ENCODE results near the gene GFPT2.
A peak's percentile ranks its signal among the peaks of the same experiment; 100 is the strongest.

Gene GFPT2

DNA sequence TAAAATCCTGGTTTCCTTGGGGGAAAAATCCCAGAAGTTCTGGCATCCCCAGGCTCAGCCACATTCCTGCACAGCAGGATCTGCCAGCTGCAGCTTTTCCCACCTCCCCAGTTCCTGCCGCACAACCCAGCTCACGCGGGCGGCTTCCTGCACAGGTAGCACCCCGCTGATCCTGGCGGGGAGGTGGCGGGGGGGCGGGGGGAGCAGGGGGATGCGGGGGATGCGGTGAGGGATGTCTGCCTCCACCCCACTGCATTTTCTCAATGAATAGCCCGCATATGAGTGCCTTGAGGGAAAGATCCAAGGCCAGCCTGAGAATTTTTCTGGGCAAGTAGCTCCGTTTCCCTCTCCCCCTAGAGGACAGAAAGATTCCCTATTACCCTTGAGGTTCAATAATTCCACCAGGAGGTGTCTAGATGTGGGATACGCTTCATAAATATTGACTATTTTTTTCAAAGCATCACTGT is 21.1 kb downstream of the GFPT2 start:
- DNase-seq = no peak

- no peak for DNase-seq
Measured at GRCh38 chr5:180331647-180331950, 21.5 kb downstream of the GFPT2 start.

GRCh38 chr5:180330810-180331646 is 22.1 kb downstream of the GFPT2 start:
- peak in 1 of 2 experiments; percentile 31 for DNase-seq

DNA sequence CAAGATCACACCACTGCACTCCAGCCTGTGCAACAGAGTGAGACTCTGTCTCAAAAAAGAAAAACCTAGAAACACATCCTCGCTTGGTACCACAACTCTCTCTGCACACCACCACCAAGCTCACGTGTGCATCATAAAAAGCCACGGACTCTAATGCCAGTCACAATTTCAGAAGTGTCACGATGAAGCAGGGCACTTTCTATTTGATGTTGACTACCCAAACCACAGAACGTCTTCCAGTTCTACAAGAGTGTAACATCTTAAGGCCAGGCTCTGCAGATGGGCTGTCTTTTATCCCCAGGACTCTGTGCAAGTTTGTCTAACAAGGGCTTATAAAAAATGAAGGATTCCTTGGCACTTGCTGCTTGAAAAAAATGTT is 22.9 kb downstream of the GFPT2 start:
- DNase-seq = no peak

DNA sequence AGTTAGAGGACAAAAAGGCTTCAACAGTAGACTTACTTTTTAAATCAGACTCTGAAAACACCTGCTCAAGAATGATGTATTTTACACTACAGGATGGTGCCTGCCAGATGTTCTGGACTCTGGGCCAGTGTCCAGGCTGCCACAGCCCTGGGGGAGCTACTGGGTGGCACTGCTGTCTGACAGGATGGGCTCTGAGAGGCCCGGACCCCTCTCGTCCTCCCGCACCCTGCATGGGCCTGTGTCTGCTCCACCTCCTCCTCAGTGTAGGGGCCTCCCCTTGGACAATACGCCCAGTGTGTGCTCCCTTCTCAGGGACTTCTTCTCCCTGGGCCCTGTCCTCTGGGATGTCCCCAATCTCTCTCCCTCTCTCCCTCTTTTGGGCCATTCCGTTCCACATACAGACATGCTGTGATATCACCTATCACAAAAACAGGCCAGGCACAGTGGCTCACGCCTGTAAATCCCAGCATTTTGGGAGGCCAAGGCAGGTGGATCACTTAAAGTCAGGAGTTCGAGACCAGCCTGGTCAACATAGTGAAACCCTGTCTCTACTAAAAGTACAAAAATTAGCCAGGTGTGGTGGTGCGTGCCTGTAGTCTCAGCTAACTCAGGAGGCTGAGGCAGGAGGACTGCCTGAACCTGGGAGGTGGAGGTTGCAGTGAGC is 23.4 kb downstream of the GFPT2 start:
- DNase-seq = no peak

DNA sequence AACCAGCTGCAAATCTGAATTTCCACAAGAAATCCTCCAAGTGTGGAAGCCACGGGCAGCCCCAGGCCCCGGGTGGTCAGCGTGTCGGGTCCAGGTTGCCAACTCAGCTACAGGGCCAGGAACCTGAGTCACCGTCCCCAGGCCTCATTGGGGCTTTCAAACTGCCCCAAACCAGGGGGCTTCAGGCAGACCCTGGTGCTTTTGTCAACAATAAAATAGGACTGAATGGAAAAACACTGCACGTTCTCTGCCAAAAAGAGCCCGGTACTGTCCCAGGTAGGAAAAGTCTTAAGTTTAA is 24.0 kb downstream of the GFPT2 start:
- DNase-seq = no peak

DNA sequence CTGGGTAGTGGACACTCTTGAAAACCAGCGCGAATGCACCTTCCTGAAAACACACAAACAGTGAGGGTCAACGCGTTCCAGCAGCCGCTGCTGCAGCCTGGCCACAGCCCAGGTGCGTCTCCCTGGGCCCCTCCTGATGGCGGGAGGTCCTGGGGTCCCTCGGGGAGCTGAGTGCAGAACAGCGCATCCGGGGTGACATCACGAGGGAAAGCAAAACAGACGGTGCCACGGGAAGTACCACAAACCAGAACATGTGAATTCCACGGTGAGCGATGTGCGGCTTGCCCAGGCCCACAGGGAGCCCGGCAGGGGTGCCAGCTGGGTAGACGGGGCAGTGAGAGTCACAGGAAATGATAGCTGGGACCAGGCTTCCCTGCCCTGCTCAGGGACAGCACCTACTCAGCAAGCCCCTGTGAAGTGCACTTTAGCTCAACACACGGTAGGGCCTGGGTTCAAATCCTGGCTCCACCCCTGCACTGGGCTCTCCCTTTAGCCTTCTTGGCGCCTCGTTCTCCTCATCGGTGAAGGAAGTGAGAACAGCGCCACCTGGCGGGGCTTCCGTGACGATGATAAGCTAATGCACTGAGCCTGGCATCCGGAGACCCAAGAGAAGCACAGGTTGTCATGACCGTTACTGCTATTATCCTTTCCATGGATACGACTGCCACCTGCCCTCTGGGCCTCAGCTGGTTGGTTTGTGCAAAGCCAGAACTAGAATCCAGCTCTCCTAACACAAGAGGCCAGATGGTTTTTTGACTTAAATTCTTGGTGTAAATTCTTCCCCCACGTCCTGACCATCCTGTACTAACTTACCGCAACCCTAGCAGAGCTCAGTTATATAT is 24.6 kb downstream of the GFPT2 start:
- DNase-seq = peak; percentile 56 to 84

DNA sequence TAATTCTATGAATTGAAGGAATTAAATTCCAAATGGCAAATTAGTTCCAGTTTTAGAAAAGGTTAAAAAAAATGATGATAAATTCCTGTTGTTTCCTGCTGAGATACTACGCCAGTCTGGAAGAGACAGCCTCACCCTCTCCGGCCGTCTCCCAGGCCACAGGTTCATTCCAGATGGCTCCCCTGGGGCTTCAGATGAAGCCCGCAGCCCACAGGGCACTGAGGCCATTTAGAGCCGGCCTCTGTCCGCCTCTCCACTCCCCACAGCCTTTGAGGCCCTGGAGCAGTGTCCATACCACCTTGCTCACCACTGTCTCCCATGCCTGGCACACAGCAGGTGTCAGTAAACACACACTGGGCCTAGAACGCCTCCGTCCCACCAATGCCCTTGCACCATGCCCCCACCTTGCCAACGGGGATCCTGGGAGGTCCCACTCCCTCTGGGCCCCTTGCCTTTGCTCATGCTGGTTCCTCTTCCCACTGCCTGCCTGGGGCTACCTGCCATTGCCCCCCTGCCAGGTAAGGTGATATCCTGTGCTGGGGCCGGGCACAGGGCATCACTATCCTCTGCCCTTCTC is 26.1 kb downstream of the GFPT2 start:
- DNase-seq = no peak

- DNase-seq = no peak
Measured at GRCh38 chr5:180324601-180324950, 28.6 kb downstream of the GFPT2 start.

- DNase-seq = peak in 1 of 2 experiments; percentile 48
Measured at GRCh38 chr5:180323941-180324600, 29.1 kb downstream of the GFPT2 start.

DNA sequence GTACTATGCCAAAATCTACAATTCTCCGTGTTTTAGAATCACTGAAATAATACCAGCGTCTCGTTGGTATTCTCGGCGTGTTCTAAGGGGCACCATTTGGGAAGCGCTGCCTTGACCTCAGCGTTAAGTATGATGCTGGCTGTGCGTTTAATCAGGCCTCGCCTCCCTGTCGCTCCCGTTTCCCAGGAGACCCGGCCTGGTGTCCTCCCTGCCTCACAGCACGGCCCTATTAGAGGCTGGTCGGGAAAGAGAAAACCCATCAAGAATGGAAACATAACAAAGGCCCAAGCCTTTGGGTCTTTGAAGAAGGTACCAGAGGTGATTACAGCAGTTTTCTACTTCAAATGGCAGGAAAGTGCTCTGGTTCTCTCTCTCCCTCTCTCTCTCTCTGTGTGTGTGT is 30.0 kb downstream of the GFPT2 start:
- DNase-seq = no peak

DNA sequence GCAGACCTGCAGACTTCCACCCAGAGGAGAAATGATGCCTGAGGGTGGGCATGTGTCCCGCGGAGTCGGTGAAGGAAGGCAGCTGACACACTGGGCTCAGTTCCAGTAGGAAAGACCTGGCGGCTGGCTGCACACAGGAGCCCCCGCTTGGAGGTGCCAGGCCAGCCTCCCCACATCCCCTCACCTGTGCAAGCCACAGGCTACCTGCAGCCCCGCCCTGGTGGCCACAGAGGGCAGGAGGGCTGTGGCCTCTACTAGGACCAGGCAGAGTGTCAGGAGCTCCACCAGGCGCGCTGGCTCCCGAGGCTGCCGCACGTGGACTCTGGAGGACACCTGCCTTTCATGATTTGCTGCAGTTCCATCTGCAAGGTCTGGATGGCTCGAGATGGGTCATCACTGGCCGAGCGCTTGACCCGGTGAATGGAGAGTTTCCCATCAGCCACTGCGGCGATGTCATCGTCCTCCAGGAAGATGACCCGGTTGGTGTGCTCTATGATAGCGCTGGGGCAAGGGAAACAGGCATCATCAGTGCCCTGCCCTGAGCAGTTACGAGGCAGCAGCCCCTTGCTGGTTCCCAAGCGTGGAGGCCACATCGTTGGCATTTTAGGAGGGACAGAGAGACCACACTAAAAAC is 34.6 kb downstream of the GFPT2 start:
- no peak for DNase-seq

- no peak for DNase-seq
Measured at GRCh38 chr5:180316586-180316985, 36.5 kb downstream of the GFPT2 start.

GRCh38 chr5:180315762-180316212 is 37.3 kb downstream of the GFPT2 start:
- DNase-seq = peak in 1 of 2 experiments; percentile 34

- DNase-seq = peak; percentile 20 to 64
Measured at GRCh38 chr5:180313677-180314505, 39.2 kb downstream of the GFPT2 start.

DNA sequence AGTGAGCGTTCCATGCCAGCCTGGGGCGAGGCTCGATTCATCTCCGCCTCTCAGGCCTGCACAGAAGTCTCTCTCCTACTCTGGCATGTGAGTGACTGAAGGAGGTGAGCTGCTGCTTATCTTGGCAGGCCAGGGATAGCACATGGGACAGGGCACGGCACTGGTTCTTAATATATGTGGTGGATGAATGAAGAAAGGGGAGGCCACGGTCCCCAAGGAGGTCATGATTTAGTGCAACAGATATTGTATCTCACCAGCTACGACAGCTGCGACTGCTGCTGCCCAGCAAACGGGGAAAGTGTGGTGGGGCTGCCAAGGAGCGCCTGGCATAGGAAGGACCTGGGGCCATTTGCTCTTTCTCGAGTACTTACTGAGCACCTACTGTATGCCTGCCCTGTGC is 41.9 kb downstream of the GFPT2 start:
- no peak for DNase-seq

DNA sequence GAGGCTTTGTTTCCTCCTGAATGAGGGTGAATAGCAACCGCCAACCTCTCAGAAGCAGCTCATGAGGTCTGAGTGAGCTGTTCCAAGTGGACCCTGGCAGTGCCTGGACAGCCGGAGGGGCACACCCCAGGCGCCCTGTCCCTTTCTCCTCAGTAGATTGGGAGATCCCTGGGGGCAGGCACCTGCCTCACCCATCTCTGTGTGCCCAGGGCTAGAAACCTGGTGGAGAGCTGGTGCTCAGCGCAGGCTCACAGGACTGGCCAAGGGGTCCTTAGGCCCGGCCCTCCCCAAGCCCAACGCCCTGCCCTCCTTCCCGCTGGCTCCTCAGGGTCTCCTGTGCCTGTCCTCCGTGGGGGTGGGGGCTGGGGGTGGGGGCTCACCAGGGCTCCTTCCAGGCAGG is 46.3 kb downstream of the GFPT2 start:
- DNase-seq = no peak

GRCh38 chr5:180305481-180305880 is 47.7 kb downstream of the GFPT2 start:
- no peak for DNase-seq

DNA sequence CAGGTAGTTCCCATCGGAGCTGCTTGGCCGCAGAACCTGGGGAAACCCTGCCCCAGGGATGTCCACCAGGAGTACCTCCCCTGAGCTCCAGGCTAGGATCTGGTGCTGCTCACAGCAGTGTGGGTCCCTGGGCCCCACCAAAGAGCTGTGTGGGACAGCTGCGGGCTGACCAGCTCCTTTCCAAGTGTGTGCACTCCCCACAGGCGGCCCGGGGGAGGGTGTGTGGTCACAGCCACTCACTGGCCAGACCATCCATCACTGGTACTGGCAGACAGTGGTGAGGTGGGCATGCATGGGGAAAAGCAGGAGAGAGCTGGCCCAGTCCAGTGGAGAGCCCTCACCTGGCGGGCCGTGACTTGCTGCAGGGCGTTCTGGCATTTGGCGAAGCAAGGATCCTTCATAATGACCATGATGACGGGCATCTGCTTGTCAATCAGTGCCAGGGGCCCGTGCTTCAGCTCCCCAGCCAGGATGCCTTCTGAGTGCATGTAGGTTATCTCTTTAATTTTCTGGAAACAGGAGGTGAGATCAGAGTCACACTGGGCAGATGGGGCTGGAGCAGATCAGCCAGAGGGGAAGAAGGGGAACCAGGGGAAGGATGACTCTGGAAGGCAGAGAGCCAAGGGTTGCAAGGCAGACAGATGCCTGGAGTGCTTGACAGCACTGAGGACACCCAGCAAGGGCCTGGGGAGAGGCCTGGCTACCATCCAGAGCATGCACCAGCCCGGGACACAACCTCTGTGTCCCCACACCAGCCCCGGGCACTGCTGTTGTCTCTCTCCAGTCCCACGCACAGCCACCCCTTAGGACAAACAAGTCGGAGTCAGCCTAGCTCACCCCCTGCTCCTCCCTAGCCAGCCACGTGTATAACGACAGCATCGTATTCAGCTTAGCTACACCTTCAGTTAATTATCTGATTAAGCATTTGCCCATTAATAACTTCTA is 48.4 kb downstream of the GFPT2 start:
- DNase-seq = no peak

DNA sequence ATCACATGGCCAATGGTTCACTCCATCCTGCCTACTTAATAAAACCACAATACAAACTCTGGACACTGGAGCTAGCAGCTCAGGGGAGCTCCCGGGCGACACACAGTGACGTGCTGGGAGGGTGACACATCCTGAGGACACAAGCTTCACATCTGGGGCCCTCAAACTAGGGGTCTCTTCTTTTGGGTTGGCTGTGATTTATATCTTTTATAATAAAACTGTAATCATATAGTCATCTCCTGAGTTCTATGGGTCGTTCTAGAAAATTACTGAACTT is 49.2 kb downstream of the GFPT2 start:
- no peak for DNase-seq
